SK-N-SH treated with all-trans-retinoic acid at 6 μM for 48 hours (cell line): ENCODE measurements around the gene PJA2.

Experiments used
- BACH2 ChIP-seq: fragments of 250-450 bp; sonication (Bioruptor Pico); IDR thresholded peaks from 2 replicates; pipeline ENCODE4 v1.9.0; 2021; ENCODE audit warnings: mild to moderate bottlenecking, borderline replicate concordance
- OSR1 ChIP-seq: fragments of 250-450 bp; sonication (Bioruptor Pico); IDR thresholded peaks from 2 replicates; pipeline ENCODE4 v1.8.0; 2022; ENCODE audit warnings: moderate library complexity, mild to moderate bottlenecking, inconsistent platforms
- POU6F1 ChIP-seq: fragments of 250-450 bp; sonication (Bioruptor Pico); IDR thresholded peaks from 2 replicates; pipeline ENCODE4 v1.8.0; 2021; ENCODE audit warnings: low read depth, mild to moderate bottlenecking, moderate library complexity, borderline replicate concordance
- SNAI2 ChIP-seq: fragments of 250-450 bp; sonication (Bioruptor Pico); IDR thresholded peaks from 2 replicates; pipeline ENCODE4 v1.5.0; 2020; ENCODE audit warnings: mild to moderate bottlenecking, moderate library complexity
- TF ChIP-seq, protein P1 (sequence below): fragments of 250-450 bp; sonication (Bioruptor Pico); IDR thresholded peaks from 2 replicates; pipeline ENCODE4 v1.8.0; 2020; ENCODE audit warnings: mild to moderate bottlenecking, moderate library complexity, borderline replicate concordance

DNA sequence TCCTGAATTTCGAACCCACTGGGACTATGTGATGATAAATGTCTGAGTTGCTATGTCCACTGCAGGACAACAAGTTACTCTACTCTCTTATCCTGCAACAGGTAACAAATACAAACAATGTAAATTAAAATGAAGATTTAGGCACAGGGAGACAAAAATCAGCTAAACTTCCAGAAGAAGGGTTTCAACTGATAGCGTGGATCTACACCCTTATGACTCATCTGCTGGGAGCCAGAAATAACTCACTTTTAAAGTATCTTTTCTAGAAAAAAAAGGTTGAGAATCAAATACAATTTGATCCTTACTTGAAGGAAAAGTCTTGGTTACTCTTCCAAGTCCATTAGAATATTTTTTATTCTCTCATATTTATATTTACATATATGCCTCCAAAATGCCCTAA, 21.4 kb downstream of the PJA2 start:
- TF ChIP-seq, protein P1, sequence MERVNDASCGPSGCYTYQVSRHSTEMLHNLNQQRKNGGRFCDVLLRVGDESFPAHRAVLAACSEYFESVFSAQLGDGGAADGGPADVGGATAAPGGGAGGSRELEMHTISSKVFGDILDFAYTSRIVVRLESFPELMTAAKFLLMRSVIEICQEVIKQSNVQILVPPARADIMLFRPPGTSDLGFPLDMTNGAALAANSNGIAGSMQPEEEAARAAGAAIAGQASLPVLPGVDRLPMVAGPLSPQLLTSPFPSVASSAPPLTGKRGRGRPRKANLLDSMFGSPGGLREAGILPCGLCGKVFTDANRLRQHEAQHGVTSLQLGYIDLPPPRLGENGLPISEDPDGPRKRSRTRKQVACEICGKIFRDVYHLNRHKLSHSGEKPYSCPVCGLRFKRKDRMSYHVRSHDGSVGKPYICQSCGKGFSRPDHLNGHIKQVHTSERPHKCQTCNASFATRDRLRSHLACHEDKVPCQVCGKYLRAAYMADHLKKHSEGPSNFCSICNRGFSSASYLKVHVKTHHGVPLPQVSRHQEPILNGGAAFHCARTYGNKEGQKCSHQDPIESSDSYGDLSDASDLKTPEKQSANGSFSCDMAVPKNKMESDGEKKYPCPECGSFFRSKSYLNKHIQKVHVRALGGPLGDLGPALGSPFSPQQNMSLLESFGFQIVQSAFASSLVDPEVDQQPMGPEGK = no peak
- TF ChIP-seq BACH2 (CRISPR knock-in tag) (no peak), OSR1 (no peak), SNAI2 (CRISPR knock-in tag) (no peak), POU6F1 (no peak)
